AG08395 (cell line): ENCODE results near the gene GIPC3.

ENCODE experiments used
- DNase-seq: peaks from one replicate; pipeline ENCODE4 v3.0.0; 2012; ENCODE audit warnings: mixed read lengths, low spot score

Gene GIPC3

GRCh38 chr19:3638208-3639193 is 53.2 kb downstream of the GIPC3 start:
- no peak for DNase-seq

DNA sequence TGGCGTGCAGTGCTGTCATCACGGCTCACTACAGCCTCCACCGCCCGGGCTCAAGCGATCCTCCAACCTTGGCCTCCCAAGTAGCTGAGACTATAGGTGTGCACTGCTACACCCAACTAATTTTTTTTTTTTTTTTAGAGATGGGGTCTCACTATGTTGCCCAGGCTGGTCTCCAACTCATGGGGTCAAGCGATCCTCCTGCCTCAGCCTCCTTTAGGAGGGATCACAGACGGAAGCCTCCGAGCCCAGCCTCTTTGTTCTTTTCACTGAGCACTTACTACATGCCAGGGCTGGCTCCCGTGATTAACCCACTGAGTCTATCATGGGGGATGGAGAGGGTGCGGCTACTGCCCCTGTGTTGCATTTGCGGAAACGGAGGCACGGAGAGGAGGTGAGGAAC is 54.2 kb downstream of the GIPC3 start:
- no peak for DNase-seq

GRCh38 chr19:3641515-3642269 is 56.4 kb downstream of the GIPC3 start:
- DNase-seq, result no peak

DNA sequence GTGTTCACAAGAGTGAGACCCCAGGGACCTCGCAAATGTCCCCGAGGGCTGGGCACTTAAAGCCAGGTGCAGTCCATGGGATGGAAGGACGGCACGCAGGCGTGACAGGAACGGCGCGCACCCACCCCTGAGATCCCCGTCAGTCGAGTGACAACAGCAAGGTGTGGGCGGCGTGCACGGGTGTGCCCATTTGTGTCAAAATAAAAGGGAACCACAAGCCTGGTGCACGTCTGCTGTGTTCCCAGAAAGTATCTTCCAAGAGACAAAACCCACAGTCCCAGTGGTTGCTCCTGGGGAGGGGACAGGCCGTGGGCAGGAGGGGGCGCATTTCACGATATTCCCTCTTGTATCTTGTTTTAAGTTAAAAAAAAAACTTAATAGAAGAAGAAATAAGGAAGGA is 57.0 kb downstream of the GIPC3 start:
- no peak for DNase-seq
